ENCODE data around the gene ATAD2B.

Gene ATAD2B

DNA sequence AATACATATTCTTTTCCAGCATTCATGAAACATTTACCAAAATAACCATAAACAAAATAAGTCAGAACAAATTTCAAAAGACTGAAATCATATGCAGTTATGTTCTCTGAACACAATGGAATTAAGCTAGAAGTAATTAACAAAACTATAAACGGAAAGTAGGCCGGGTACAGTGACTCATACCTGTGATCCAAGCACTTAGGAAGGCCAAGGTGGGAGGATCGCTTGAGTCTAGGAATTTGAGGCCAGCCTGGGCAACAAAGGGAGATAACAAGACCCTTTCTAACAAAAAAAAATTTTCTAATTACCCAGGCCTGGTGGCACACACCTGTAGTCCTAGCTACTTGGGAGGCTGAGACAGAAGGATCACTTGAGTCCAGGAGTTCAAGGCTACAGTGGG lies 14.9 kb downstream of the ATAD2B start:
- DNase-seq (ENCODE audit: low read depth): no peak

DNA sequence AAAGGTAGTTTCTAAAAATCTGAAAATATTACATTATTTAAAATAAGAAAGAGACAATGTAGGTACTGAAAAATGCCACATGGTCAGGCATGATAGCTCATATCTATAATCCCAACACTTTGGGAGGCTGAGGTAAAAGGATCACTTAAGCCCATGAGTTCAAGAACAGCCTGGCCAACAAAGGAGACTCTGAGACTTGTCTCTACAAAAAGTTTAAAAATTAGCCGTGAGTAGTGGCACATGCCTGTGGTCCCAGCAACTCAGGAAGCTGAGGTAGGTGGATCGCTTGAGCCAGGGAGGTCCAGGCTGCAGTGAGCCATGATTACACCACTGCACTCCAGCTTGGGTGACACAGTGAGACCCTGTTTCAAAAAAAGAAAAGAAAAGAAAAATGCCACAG lies 21.8 kb downstream of the ATAD2B start:
- no peak for DNase-seq (ENCODE audit: low read depth)

DNA sequence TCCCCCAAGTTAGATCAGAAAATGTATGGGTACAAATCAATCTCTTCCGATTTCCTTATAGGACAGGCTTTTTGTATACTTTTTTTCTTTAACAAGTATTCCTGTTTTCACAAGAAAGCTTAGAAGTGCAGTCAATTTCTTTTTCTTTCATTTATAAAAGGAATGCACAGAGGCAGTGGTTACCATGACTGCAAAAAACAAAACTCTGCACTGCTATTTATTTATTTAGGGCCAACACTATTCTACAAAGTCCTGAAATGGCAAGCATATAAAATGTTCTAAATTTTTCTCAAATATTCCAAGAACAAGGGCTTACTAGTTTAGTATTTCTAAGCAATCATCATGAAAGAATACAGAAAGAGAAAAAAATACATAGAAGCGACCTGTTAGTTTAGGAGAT lies 22.2 kb downstream of the ATAD2B start:
- DNase-seq (ENCODE audit: low read depth): no peak

DNA sequence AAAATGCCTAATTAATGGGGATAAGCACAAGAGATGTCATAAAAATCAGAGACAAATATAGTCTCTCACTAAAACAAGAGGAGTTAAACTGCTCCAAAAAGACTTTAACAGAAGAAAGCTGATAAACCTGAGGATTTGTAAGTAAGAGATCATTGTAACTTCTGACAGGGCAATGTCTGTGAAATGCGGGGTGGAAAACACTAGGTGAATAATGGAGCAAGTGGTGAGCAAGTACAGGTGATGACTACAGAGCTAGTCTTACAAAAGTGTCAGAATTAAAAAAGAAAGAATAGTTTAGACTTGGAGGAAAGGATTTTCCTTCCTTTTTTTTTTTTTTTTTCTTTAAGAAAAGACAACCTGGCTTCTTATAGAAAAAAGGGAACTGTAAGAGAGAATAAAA lies 22.7 kb downstream of the ATAD2B start:
- no peak for DNase-seq (ENCODE audit: low read depth)

DNA sequence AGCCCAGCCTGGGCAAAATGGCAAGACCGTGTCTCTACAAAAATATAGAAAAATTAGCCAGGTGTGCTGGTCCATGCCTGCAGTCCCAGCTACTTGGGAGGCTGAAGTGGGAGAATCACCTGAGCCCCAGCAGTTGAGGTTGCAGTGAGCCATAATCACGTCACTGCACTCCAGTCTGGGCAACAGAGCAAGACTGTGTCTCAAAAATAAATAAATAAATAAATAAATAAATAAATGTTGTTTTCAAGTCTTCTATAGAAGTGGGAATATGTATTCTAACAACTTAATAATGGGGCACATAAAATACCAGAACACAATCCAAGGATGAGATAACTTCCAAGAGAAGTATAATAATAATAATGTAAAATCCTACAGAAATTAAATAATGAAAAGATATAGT lies 23.9 kb downstream of the ATAD2B start:
- DNase-seq (ENCODE audit: low read depth): no peak

DNA sequence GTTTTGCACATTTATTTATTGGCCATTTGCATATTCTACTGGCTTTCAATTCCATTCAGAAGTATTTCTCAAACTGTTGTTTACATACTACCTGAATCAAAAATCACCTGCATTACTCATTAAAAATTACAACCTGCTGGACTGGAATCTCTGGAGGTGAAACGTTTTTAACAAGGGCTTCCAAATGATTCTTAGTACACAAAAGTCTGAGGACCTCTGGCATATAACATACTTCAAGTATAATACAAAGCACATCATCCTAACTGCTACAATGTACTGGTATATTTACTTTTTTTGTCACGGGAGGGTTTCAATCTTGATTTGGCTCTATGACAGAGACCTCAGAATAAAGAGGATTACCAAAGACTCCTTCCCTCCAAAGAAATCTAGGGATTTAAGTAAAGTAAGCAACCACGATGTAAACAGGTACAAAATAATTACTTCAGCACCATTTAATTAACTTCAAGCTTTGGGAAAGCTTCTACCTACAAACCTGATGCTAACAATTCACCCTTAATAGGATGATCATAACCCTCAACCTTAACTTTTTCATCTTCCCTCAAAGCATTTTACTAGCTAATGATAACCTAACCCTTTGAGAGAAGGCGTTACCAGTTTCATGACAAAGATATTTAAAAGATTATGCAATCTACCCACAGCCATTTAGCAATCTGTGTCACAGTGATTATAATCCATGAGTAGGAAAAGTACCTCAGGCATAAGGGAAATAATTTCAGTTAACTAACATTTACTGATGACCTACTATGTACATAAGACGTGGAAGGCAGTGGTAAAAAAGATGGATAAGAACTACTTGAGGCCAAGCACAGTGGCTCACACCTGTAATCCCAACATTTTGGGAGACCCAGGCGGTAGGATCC lies 24.7 kb downstream of the ATAD2B start:
- no peak for DNase-seq (ENCODE audit: low read depth)

DNA sequence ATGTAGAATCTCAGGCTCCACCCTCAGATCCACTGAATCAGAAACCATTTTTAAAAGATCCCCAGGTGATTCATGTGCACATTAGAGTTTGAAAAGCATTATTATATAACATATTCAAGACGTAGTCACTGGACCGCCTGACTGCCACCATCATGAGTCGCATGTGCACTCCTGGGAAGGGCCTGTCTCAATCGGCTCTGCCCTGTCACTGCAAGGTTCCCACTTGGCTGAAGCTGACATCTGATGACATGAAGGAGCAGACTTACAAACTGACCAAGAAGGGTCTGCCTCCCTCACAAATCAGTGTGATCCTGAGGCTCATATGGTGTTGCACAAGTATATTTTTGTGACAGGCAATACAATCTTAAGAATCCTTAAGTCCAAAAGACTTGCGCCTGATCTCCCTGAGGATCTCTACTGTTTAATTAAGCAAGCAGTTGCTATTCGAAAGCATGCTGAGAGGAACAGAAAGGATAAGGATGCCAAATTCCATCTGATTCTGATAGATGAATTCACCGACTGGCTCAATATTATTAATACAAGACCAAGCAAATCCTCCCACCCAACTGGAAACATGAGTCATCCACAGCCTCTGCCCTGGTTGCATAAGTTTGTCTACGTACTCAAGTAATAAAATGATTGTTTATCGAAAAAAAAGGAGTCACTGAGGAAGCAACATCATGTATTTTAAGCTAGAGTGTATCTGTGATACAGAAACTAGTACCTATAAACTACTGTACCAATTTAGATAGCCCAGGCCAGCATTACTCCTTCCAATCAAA lies 26.2 kb downstream of the ATAD2B start:
- DNase-seq (ENCODE audit: low read depth): no peak

DNA sequence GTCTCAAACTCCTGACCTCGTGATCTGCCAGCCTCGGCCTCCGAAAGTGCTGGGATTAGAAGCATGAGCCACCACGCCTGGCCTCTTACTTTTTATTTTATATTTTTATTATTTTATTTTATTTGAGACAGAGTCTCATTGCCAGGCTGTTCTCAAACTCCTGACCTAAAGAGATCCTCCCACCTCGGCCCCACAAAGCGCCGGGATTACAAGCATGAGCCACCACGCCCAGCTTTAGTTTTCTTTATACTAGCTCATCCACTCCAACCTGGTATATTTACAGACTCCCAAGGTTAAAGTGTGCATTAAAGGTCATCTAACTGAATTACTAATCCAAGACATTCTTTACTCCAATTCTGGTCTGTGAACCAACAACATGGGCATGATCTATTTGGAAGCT lies 26.8 kb downstream of the ATAD2B start:
- DNase-seq (ENCODE audit: low read depth): no peak

DNA sequence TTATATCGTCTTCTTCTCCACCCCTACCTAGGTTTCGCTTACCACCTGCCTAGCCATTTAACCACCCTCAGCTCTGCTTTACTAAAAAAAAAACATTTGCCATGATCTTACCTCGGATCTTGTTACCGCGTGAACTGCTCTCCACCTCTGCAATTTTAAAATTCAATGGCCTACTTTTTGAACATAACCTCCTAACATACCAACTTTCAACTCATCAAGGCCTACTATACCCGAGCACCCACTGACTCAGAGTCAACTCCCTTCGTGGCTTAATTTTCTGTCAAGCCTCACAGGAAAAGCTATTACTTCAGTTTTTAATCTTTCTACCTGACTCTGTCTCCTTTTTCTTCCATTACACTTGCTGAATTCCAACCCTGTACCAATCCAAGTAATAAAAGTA lies 55.7 kb downstream of the ATAD2B start:
- no peak for DNase-seq (ENCODE audit: low read depth)

DNA sequence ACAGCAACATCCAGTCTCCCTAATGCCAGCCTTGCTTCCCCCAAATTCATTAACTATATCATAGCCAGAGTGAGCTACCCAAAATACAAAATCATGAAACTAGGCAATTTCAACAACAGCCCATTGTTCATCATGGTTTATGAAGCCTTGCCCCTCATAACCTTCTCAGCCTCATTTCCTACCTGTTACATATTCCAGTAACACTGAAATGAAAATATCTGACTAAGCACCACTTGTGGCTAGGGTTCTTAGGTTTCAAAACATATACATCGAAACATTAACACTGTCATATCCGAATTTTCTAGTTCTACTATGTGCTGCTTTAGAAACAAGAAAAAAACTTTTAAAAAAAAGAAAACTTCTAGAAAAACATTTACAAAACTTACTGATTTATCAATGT lies 59.5 kb downstream of the ATAD2B start:
- DNase-seq (ENCODE audit: low read depth): no peak

DNA sequence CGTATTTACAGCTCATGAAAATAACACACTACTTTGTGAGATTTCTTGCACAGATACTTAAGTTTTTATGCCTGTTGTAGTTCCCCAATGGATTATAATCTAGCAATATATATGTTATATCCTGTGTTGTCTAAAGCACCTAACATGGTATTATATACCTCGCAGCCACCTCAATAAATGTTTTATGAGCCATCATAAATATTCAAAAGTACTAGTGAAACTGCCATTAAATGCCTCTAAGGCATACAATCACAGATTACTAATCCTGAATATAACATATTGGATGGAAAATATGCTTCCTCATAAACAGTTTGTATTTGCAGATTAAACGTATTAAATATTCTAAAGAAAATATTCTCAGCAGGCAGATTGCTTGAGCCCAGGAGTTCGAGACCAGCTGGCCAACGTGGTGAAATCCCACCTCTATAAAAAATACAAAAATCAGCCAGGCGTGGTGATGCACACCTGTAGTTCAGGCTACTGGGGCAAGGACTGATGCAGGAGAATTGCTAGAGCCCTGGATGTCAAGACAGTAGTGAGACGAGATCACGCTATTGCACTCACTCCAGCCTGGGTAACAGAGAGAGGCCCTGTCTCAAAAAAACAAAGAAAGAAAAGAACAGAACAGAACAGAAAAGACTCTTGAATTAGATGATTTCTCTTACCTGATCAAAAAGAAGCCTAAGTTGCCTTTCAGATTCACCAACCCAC lies 64.1 kb downstream of the ATAD2B start:
- no peak for DNase-seq (ENCODE audit: low read depth)

DNA sequence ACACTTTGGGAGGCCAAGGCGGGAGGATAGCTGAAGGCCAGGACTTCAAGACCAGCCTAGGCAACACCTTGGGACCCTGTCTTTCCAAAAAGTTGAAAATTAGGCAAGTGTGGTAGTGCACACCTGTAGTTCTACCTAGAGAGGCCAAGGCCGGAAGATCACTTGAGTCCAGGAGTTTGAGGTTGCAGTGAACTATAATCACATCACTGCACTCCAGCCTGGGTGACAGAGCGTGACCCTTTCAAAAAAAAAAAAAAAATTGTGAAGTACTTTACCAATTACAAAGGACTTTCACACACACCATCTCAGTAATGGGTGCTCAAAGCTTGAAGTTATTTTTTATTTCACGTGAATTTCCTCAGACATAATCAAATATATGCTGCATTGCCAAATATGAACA lies 65.0 kb downstream of the ATAD2B start:
- no peak for DNase-seq (ENCODE audit: low read depth)

DNA sequence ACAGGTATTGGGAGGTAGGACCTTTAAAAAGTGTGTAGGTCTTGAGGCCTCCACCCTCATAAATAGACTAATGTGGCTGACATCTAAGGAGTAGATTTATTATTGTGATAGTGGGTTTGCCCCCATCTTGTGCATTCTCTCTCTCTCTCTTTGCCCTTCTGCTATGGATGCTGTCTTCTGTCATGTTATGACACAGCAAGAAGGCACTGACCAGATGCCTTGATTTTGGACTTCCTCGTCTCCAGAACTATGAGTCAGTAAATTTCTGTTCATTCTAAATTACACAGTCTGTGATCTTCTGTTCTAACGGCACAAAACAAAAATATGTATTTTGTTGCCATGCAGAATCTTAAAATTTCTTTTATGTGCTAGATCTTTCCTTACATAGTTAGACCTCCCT lies 66.9 kb downstream of the ATAD2B start:
- DNase-seq (ENCODE audit: low read depth): no peak

DNA sequence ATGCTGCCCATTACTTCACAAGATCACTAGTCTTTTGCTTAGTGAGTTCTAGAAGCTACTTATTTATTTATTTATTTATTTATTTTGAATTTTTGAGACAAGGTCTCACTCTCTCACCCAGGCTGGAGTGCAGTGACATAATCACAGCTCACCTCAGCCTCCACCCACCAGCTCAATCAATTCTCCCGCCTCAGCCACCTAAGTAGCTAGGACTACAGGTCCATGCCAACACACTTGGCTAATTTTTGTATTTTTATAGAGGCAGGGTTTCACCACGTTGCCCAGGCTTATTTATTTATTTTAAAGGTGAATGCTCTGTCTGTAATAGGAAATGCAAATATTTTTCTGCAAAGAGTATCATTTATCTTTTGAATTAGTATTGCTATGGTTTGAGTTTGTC lies 67.7 kb downstream of the ATAD2B start:
- DNase-seq (ENCODE audit: low read depth): no peak

DNA sequence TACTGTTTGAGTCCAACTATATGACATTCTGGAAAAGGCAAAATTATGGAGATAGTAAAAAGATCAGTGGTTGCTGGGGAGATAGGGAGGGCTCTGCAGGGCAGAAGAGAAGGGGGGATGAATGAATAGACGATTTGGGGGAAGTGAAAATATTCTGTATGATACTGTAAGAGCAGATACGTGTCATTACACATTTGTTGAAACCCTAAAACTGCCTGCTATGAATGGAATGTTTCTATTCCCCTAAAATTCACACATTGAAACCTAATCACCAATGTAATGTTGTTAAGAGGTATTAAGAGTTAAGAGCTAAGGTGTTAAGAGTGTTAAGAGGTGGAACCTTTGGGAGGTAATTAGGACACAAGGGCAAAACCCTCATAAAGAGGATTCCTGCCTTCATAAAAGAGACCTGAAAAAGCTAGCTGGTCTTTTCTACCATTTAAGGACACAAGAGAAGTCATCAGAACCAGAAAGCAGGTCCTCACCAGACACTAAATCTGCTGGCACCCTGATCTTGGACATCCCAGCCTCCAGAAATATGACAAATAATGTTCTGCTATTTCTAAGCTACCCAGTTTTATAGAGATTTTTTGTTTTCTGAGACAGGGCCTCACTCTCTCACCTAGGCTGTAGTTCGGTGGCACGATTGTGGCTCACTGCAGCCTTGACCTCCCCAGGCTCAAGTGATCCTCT lies 76.2 kb downstream of the ATAD2B start:
- DNase-seq (ENCODE audit: low read depth): no peak

DNA sequence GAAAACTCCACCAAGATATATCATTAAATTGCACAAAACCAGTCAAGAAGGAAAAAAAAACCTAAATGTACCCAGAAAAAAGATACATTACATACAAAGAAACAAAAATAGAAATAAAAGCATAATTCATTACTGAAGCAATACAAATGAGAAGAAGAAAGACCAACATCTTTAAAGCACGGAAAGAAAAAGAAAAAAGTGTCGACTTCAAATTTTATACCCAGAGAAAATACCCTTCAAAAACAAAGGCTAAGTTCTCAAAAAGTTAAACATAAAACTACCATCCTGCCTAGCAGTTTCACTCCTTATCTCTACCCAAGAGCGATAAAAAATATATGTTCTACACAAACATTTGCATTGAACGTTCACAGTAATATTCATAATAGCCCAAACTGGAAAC lies 82.0 kb downstream of the ATAD2B start:
- no peak for DNase-seq (ENCODE audit: low read depth)

DNA sequence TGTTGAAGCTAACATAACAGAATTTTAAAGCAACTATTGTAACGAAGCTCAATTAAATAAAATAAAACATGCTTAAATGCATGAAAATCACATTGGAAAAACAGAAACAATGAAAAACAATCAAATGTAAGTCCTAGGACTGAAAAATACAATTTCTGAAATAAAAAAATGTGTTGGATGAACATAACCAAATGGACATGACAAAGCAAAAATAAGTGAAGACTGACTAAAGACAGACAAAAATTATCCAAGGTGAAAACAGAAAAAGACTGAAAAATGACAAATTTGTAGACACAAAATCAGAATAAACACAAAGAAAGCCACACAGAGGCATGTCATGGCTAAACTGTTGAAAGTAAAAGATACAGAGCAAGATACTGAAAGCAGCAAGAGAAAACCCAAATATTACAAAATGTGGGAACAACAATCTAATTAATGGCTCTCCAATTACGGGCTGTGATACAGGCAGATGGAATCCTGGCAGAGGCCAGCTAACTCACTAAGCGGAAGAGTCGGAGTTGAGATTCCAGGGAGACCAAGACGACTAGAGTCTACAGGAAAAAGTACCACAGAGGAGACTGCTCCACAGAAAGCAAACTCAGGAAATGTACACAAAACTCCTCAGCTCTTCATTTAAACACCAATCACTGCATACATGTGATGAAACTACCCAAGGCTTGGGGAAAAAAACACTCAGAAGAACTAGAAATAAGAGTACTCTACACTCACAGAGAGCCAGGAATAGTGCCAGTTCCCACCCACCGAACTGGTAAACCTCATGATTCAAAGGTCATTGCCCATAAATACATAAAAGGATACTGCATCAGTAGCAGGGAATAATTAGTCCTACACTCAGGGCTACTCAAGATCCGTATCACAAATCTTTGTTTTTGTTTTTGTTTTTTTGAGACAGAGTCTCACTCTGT lies 83.6 kb downstream of the ATAD2B start:
- DNase-seq (ENCODE audit: low read depth): no peak

DNA sequence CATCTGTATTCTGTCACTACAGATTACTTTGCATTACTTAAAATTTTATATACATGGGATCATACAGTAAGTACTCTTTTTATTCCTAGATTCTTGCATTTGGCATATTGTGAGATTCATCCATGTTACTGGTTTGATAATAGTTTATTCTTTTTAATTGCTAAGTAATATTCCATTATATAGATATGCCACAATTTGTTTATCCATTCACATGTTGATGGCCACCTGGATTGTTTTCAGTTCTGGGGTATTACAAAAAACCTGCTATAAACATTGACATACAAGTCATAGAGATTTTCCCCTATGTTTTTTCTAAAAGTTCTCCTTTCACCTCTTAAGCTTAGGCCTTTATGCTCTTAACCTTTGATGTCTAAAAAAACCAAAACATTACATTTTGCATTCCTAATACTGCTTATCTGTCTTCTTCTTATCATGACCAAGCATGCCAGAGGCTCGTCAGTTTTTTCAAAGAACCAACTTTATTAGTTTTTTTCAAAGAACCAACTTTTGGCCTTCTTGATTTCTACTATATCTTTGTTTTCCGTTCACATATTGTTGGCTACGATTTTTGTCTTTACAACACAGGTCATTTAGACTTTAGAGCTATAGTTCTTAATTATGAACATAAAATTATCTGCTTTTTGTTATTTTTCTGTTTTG lies 86.9 kb downstream of the ATAD2B start:
- no peak for DNase-seq (ENCODE audit: low read depth)

DNA sequence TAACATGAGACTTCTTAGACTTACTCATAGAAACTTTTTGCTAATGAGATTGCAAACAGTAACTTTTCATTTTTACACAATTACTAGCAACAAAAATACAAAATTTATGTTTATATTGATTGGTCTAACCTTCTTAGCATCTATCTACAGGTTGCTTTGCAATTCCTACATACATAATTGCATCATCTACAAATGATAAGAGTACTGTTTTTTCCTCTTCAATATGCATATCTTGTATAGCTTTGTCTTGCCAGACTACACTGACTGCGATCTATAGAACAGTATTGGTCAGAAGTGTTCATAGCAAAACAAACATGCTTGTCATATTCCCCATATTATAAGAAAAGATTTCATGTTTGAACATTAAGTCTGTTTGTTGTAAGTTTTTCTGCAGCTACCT lies 87.9 kb downstream of the ATAD2B start:
- DNase-seq (ENCODE audit: low read depth): no peak

DNA sequence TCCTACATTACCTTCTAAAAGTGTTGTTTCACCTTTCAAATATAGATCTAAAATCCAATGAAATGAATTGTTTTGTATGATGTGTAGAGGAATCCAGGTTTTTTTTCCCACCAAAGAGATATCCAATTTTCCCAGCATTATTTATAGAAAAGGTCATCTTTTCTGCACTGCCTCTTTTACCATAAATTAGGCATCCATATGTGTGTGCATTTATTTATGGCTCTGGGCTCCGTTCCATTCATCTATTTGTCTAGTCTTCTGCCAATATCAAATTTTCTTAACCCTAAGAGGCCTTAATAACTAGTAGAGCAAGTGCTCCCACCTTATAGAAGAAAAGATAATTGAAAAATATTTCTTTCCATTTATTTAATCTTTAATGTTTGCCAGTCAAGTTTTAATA lies 88.3 kb downstream of the ATAD2B start:
- DNase-seq (ENCODE audit: low read depth): no peak

DNA sequence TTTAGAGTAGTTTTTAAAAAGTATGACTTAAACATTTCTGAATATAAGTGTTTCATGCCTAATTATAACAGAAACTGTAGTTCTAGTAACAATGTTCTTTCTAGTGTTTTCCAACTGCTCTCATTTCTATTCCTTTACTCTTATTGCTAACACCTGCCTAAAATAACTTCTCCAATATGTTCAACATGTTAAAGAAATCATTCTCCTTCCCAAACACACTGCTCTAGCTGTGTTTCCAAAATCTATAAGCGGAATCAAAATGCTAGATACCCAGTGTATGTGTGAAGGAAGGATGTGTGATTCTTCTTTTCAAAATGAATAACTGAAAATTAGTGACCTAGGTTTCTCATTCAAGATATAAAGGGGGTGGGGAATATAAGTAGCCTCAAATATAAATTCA lies 89.1 kb downstream of the ATAD2B start:
- no peak for DNase-seq (ENCODE audit: low read depth)
